ENCODE data around the gene GID8. TPM values are rescaled to one million over a fixed set of nuclear protein-coding genes. Genes with fewer than 3 reads are reported as not detected.
A peak's percentile ranks its signal among the peaks of the same experiment; 100 is the strongest.

The GID8 gene
- polyA plus RNA-seq, 1 of the 3 experiments (the other 2 are of a cell fraction), result 18.1 TPM

DNA sequence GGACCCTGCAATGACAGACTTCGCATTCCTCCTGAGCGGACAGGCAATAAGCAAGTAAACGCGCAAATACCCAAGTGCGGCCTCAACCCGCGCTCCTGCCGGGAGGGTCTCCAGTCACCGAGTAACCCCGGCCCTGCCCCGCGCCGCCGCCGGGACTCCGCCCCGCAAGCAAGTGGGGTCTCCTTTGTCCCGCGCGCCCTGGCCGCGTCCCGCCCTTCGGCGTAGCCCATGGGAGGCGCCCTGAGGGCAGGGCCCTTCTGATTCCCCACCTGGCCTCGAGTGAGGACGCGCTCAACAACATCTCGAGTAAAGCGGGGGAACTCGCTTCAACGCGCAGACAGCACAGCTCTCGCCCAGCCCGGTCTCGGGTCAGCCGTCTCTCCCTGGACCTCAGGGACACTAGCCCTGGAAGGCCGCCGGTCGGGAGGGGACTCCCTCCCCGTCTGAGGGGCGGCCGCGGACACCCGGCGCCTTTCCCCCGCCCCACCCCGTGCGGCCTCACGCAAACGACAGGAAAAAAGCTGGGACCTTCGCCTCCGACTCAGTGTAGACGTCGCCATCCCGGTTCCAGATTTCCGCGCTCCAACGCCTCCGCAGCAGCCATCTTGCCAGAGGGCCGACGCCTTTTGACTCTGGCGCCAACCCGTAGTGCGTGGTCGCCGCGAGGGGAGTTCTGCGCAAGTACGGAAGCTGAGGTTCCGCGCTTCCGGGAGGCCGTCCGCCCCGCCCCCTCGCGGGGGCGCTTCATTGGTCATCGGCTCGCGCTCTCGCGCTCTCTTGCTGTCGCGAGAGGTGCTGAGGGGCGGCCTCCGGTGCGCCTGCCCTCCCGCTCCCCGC, 461 bp upstream of the GID8 start (continued):
- TF ChIP-seq RCOR1 (IDR thresholded peaks at IDR 0.05; ENCODE audit: low read length), result peak; percentile 13; the same call in 1 of the 2 replicates
- TF ChIP-seq GABPA (IDR thresholded peaks at IDR 0.05; ENCODE audit: low read depth), result peak; percentile 86
- TF ChIP-seq MXI1 (IDR thresholded peaks at IDR 0.05; ENCODE audit: low read depth, low read length), result peak; percentile 83
- TF ChIP-seq FOXM1 (IDR thresholded peaks at IDR 0.05; ENCODE audit: low read depth), result no peak
- TF ChIP-seq, protein P1, sequence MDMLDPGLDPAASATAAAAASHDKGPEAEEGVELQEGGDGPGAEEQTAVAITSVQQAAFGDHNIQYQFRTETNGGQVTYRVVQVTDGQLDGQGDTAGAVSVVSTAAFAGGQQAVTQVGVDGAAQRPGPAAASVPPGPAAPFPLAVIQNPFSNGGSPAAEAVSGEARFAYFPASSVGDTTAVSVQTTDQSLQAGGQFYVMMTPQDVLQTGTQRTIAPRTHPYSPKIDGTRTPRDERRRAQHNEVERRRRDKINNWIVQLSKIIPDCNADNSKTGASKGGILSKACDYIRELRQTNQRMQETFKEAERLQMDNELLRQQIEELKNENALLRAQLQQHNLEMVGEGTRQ (IDR thresholded peaks at IDR 0.05; ENCODE audit: borderline replicate concordance, low read depth, low read length), result no peak
- no peak for TF ChIP-seq CTCF (IDR thresholded peaks at IDR 0.05)
- TF ChIP-seq MEF2A (IDR thresholded peaks at IDR 0.05; ENCODE audit: borderline replicate concordance, low read depth), result no peak
- TF ChIP-seq EZH2phosphoT487 (IDR thresholded peaks at IDR 0.05; ENCODE audit: borderline replicate concordance, low read depth), result no peak
- no peak for TF ChIP-seq GATA2 (CRISPR knock-in tag; IDR thresholded peaks at IDR 0.05)

- Histone ChIP-seq H3K4me1 (ENCODE audit: control insufficient read depth in 1 of 2, insufficient read depth in 2 of 2, low read depth in 1 of 2, low read length in 1 of 2) (peaks cover 5 to 12% of the 10 kb centered on the region in 2 experiments), H3K27me3 (ENCODE audit: insufficient read depth) (no peaks in the 10 kb centered on the region), H3K4me3 (ENCODE audit: low read depth in 2 of 2, low read length in 1 of 2) (no peak overlapping the region), H2AFZ (ENCODE audit: low read depth) (no peak overlapping the region), H3K79me2 (ENCODE audit: insufficient read depth) (peaks cover 79% of the 10 kb centered on the region), H3K4me2 (no peak overlapping the region), H3K9ac (no peak overlapping the region), H3K9me3 (no peaks in the 10 kb centered on the region), H3F3A (replicated peaks; ENCODE audit: insufficient read depth) (peaks cover 12% of the 10 kb centered on the region), H4K20me1 (ENCODE audit: insufficient read depth) (peaks cover 35% of the 10 kb centered on the region), H3K27ac (ENCODE audit: low read depth in 2 of 2, low read length in 1 of 2) (no peak overlapping the region), H3K9me2 (no peaks in the 10 kb centered on the region), H3K36me3 (replicated peaks in 1 of 2; ENCODE audit: control insufficient read depth in 1 of 2, insufficient read depth in 2 of 2, low read length in 1 of 2) (peaks cover 34 to 41% of the 10 kb centered on the region in 2 experiments)
- no peak for DNase-seq
- CTCF ChIA-PET, result interaction anchor here (1.4 kb wide), 1 partner anchor 15 kb away, joined by 3 read pairs; the partner anchor contains the start of gene DIDO1
- POLR2A ChIA-PET, result no interaction called here
- 87% methylated on average over 8 of the region's 8 CpGs for WGBS (ENCODE audit: low lambda C conversion rate)
- no peak for TF ChIP-seq EZH2phosphoT487 (IDR thresholded peaks at IDR 0.05; ENCODE audit: borderline replicate concordance, low read depth)
- no peak for TF ChIP-seq IRF3 (IDR thresholded peaks at IDR 0.05; ENCODE audit: low read depth, low read length)
- no peak for TF ChIP-seq POLR2AphosphoS5 (IDR thresholded peaks at IDR 0.05; ENCODE audit: low read depth, low read length)
- TF ChIP-seq MEF2A (IDR thresholded peaks at IDR 0.05; ENCODE audit: borderline replicate concordance, low read depth), result no peak
- no peak for TF ChIP-seq NRF1 (IDR thresholded peaks at IDR 0.05; ENCODE audit: low read depth, low read length)
- no peak for TF ChIP-seq RCOR1 (IDR thresholded peaks at IDR 0.05; ENCODE audit: low read length)
- TF ChIP-seq RFX5 (IDR thresholded peaks at IDR 0.05; ENCODE audit: low read length), result no peak
- no peak for TF ChIP-seq FOXM1 (IDR thresholded peaks at IDR 0.05; ENCODE audit: low read depth)
- TF ChIP-seq RXRA (IDR thresholded peaks at IDR 0.05; ENCODE audit: borderline replicate concordance, low read depth), result no peak
- TF ChIP-seq GATA2 (CRISPR knock-in tag; IDR thresholded peaks at IDR 0.05), result no peak
- no peak for TF ChIP-seq CTCF (IDR thresholded peaks at IDR 0.05)
- no peak for TF ChIP-seq PBX3 (IDR thresholded peaks at IDR 0.05)
- TF ChIP-seq TCF12 (IDR thresholded peaks at IDR 0.05), result no peak
- TF ChIP-seq SIN3A (IDR thresholded peaks at IDR 0.05; ENCODE audit: borderline replicate concordance, low read depth, low read length), result no peak
- TF ChIP-seq, protein P2, sequence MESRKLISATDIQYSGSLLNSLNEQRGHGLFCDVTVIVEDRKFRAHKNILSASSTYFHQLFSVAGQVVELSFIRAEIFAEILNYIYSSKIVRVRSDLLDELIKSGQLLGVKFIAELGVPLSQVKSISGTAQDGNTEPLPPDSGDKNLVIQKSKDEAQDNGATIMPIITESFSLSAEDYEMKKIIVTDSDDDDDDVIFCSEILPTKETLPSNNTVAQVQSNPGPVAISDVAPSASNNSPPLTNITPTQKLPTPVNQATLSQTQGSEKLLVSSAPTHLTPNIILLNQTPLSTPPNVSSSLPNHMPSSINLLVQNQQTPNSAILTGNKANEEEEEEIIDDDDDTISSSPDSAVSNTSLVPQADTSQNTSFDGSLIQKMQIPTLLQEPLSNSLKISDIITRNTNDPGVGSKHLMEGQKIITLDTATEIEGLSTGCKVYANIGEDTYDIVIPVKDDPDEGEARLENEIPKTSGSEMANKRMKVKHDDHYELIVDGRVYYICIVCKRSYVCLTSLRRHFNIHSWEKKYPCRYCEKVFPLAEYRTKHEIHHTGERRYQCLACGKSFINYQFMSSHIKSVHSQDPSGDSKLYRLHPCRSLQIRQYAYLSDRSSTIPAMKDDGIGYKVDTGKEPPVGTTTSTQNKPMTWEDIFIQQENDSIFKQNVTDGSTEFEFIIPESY (IDR thresholded peaks at IDR 0.05; ENCODE audit: borderline replicate concordance, low read depth), result no peak
Measured at GRCh38 chr20:62940875-62941274, 2.9 kb downstream of the GID8 start.

Data from SK-N-SH (cell line).